ENCODE data around the gene LYZL2. TPM values are rescaled to one million over a fixed set of nuclear protein-coding genes. Genes with fewer than 3 reads are reported as not detected.
"Not testable (repeated sequence)": the region's sequence is repeated elsewhere in the genome, so short reads cannot be mapped to it uniquely, and the experiment has no call there.

LYZL2 gene
- total RNA-seq, 2 donors from 2014 or later, result not detected

GRCh38 chr10:30637881-30638467 is 8.4 kb upstream of the LYZL2 start:
- ATAC-seq (ENCODE audit: insufficient number of reproducible peaks, low FRiP score, low read depth) (peak; percentile 57), DNase-seq (ENCODE audit: low spot score) (peak; percentile 63)
- TF ChIP-seq CTCF (IDR thresholded peaks at IDR 0.05), result no peak
- no peaks in the 10 kb centered on the region for H3K36me3 ChIP-seq
- H3K9me3 ChIP-seq, result no peaks in the 10 kb centered on the region
- H3K27ac ChIP-seq, result peak overlapping the region in 1 of 2 donors; percentile 7
- H3K4me3 ChIP-seq, result no peak overlapping the region
- H3K27me3 ChIP-seq (replicated peaks; ENCODE audit: insufficient read depth), result no peaks in the 10 kb centered on the region
- H3K4me1 ChIP-seq (ENCODE audit: control insufficient read depth in 1 of 2, low read depth in 2 of 2), result peaks cover 12 to 27% of the 10 kb centered on the region in 2 donors

- no peak for ATAC-seq (ENCODE audit: insufficient number of reproducible peaks, low FRiP score, low read depth)
- Histone ChIP-seq H3K9me3 (no peaks in the 10 kb centered on the region), H3K36me3 (no peaks in the 10 kb centered on the region), H3K27me3 (replicated peaks; ENCODE audit: insufficient read depth) (no peaks in the 10 kb centered on the region), H3K4me1 (ENCODE audit: control insufficient read depth in 1 of 2, low read depth in 2 of 2) (no peaks in the 10 kb centered on the region), H3K4me3 (no peak overlapping the region), H3K27ac (no peak overlapping the region)
- TF ChIP-seq CTCF (IDR thresholded peaks at IDR 0.05), result no peak
- no peak for DNase-seq (ENCODE audit: low spot score)
Measured at GRCh38 chr10:30631188-30631587, 1.6 kb upstream of the LYZL2 start.

GRCh38 chr10:30630571-30630970 is 1.0 kb upstream of the LYZL2 start:
- no peak overlapping the region for H3K27ac ChIP-seq

GRCh38 chr10:30628576-30628975 is 977 bp downstream of the LYZL2 start:
- not testable (repeated sequence) for H3K4me3 ChIP-seq; ATAC-seq (ENCODE audit: insufficient number of reproducible peaks, low FRiP score, low read depth); H3K9me3 ChIP-seq; H3K4me1 ChIP-seq (ENCODE audit: control insufficient read depth in 1 of 2, low read depth in 2 of 2); H3K27me3 ChIP-seq (replicated peaks; ENCODE audit: insufficient read depth); H3K36me3 ChIP-seq; H3K27ac ChIP-seq; DNase-seq (ENCODE audit: low spot score)

More at GRCh38 chr10:30630571-30630970, 1.0 kb upstream of the LYZL2 start:
- Histone ChIP-seq H3K4me1 (ENCODE audit: control insufficient read depth in 1 of 2, low read depth in 2 of 2) (no peaks in the 10 kb centered on the region), H3K9me3 (no peaks in the 10 kb centered on the region), H3K4me3 (no peak overlapping the region), H3K36me3 (no peaks in the 10 kb centered on the region), H3K27me3 (replicated peaks; ENCODE audit: insufficient read depth) (no peaks in the 10 kb centered on the region)
- DNase-seq (ENCODE audit: low spot score) (no peak), ATAC-seq (ENCODE audit: insufficient number of reproducible peaks, low FRiP score, low read depth) (no peak)
- no peak for TF ChIP-seq CTCF (IDR thresholded peaks at IDR 0.05)

- not testable (repeated sequence) for H3K4me3 ChIP-seq; H3K36me3 ChIP-seq; H3K27ac ChIP-seq; H3K27me3 ChIP-seq (replicated peaks; ENCODE audit: insufficient read depth); H3K4me1 ChIP-seq (ENCODE audit: control insufficient read depth in 1 of 2, low read depth in 2 of 2); DNase-seq (ENCODE audit: low spot score); H3K9me3 ChIP-seq; ATAC-seq (ENCODE audit: insufficient number of reproducible peaks, low FRiP score, low read depth)
Measured at GRCh38 chr10:30626837-30627236, 2.7 kb downstream of the LYZL2 start.

- not testable (repeated sequence) for H3K4me3 ChIP-seq; H3K9me3 ChIP-seq; H3K27me3 ChIP-seq (replicated peaks; ENCODE audit: insufficient read depth); H3K4me1 ChIP-seq (ENCODE audit: control insufficient read depth in 1 of 2, low read depth in 2 of 2); H3K36me3 ChIP-seq; H3K27ac ChIP-seq; ATAC-seq (ENCODE audit: insufficient number of reproducible peaks, low FRiP score, low read depth); DNase-seq (ENCODE audit: low spot score)
Measured at GRCh38 chr10:30626196-30626595, 3.4 kb downstream of the LYZL2 start.

GRCh38 chr10:30625080-30625479 is 4.5 kb downstream of the LYZL2 start:
- Histone ChIP-seq H3K9me3 (no peaks in the 10 kb centered on the region), H3K27me3 (replicated peaks; ENCODE audit: insufficient read depth) (no peaks in the 10 kb centered on the region), H3K36me3 (no peaks in the 10 kb centered on the region), H3K4me3 (no peak overlapping the region), H3K4me1 (ENCODE audit: control insufficient read depth in 1 of 2, low read depth in 2 of 2) (no peaks in the 10 kb centered on the region), H3K27ac (no peak overlapping the region)
- no peak for TF ChIP-seq CTCF (IDR thresholded peaks at IDR 0.05)
- DNase-seq (ENCODE audit: low spot score) (no peak), ATAC-seq (ENCODE audit: insufficient number of reproducible peaks, low FRiP score, low read depth) (no peak)
